Neuronal stem cell (in vitro differentiated cells): ENCODE measurements around the gene CCR1.

Source experiments
- DNase-seq: peaks from one replicate; pipeline ENCODE4 v3.0.0-alpha.2; 2013; ENCODE audit warnings: low spot score
- H2AFZ ChIP-seq: one replicate; pipeline ENCODE4 v1.6.1; 2013; ENCODE audit warnings: mild to moderate bottlenecking, low read length, inconsistent platforms
- H2AK5ac ChIP-seq: 2 replicates; pipeline ENCODE4 v1.6.1; 2013; ENCODE audit warnings: low read depth, mild to moderate bottlenecking, inconsistent platforms, low read length, moderate library complexity, mixed read lengths
- H2BK120ac ChIP-seq: 2 replicates; pipeline ENCODE4 v1.6.1; 2013; ENCODE audit warnings: low read depth, mild to moderate bottlenecking, inconsistent platforms, low read length, moderate library complexity, mixed read lengths
- H2BK12ac ChIP-seq: one replicate; pipeline ENCODE4 v1.6.1; 2013; ENCODE audit warnings: low read length, inconsistent platforms
- H2BK15ac ChIP-seq: 2 replicates; pipeline ENCODE4 v1.6.1; 2013; ENCODE audit warnings: mild to moderate bottlenecking, low read length, inconsistent platforms, mixed read lengths
- H2BK5ac ChIP-seq: one replicate; pipeline ENCODE4 v1.6.1; 2013; ENCODE audit warnings: inconsistent platforms, mild to moderate bottlenecking, low read length, moderate library complexity
- H3K14ac ChIP-seq: one replicate; pipeline ENCODE4 v1.6.1; 2013; ENCODE audit warnings: low read length, inconsistent platforms
- H3K18ac ChIP-seq: 2 replicates; pipeline ENCODE4 v1.6.1; 2013; ENCODE audit warnings: low read length, inconsistent platforms
- H3K23ac ChIP-seq: 2 replicates; pipeline ENCODE4 v1.6.1; 2013; ENCODE audit warnings: low read depth, mild to moderate bottlenecking, mixed read lengths, low read length, inconsistent platforms; ENCODE audit not compliant: poor library complexity
- H3K27ac ChIP-seq: replicated peaks from 3 replicates; pipeline ENCODE4 v1.5.1; 2013; ENCODE audit warnings: low read length, inconsistent platforms
- H3K27me3 ChIP-seq, 3 experiments: 2 replicates each; pipeline ENCODE4 v1.6.1; 2013; ENCODE audit warnings: low read length in 3 of 3, mild to moderate bottlenecking in 2 of 3, inconsistent platforms in 1 of 3, low read depth in 1 of 3, mixed read lengths in 1 of 3, moderate library complexity in 1 of 3; ENCODE audit not compliant: control insufficient read depth in 3 of 3, insufficient read depth in 3 of 3
- H3K36me3 ChIP-seq, 2 donors: replicated peaks in 1 of 2; 2 replicates each; pipeline ENCODE4 v1.6.1; 2013; ENCODE audit warnings: low read length in 2 of 2; ENCODE audit not compliant: control insufficient read depth in 2 of 2, insufficient read depth in 2 of 2
- H3K4ac ChIP-seq: 2 replicates; pipeline ENCODE4 v1.6.1; 2013; ENCODE audit warnings: inconsistent platforms, mild to moderate bottlenecking, low read length, moderate library complexity
- H3K4me1 ChIP-seq, 2 donors: 1 replicate in 1 of 2; 2 replicates in 1 of 2; pipeline ENCODE4 v1.6.1; 2013; ENCODE audit warnings: low read length in 2 of 2, low read depth in 1 of 2; ENCODE audit not compliant: control insufficient read depth in 2 of 2, insufficient read depth in 1 of 2
- H3K4me2 ChIP-seq: one replicate; pipeline ENCODE4 v1.6.1; 2013; ENCODE audit warnings: mild to moderate bottlenecking, low read length, inconsistent platforms; ENCODE audit not compliant: insufficient read depth, poor library complexity, severe bottlenecking
- H3K4me3 ChIP-seq, 2 donors: 2 replicates each; pipeline ENCODE4 v1.5.1; 2013; ENCODE audit warnings: low read length in 2 of 2, mild to moderate bottlenecking in 2 of 2, inconsistent platforms in 1 of 2, moderate library complexity in 1 of 2
- H3K79me1 ChIP-seq: one replicate; pipeline ENCODE4 v1.6.1; 2013; ENCODE audit warnings: low read depth, mild to moderate bottlenecking, inconsistent platforms, low read length, moderate library complexity
- H3K9ac ChIP-seq: one replicate; pipeline ENCODE4 v1.6.1; 2013; ENCODE audit warnings: mild to moderate bottlenecking, low read depth, low read length, inconsistent platforms; ENCODE audit not compliant: poor library complexity
- H3K9me3 ChIP-seq, 2 donors: replicated peaks in 1 of 2; 2 replicates each; pipeline versions ENCODE3 to v1.6.1; 2013; ENCODE audit warnings: low read length in 2 of 2, mild to moderate bottlenecking in 2 of 2, inconsistent platforms in 1 of 2, low read depth in 1 of 2, mixed read lengths in 1 of 2, moderate library complexity in 1 of 2; ENCODE audit not compliant: control insufficient read depth in 2 of 2, insufficient read depth in 1 of 2
- H4K8ac ChIP-seq: one replicate; pipeline ENCODE4 v1.6.1; 2013; ENCODE audit warnings: low read depth, mild to moderate bottlenecking, inconsistent platforms, low read length, moderate library complexity
- H4K91ac ChIP-seq: one replicate; pipeline ENCODE4 v1.6.1; 2013; ENCODE audit warnings: low read length, low read depth, mild to moderate bottlenecking, inconsistent platforms; ENCODE audit not compliant: poor library complexity
- WGBS, 2 donors: extraction: QIAGEN DNeasy Blood & Tissue Kit; methylation state at CpG; one replicate each; pipeline ENCODE4 v1.1.7; 2013; ENCODE audit warnings: missing lambda C conversion rate in 2 of 2, mixed read lengths in 1 of 2; ENCODE audit not compliant: insufficient read length in 2 of 2, insufficient replicate concordance in 1 of 2; ENCODE audit errors: extremely low coverage in 2 of 2; 5-methylcytosine and 5-hydroxymethylcytosine counted together

The CCR1 gene

DNA sequence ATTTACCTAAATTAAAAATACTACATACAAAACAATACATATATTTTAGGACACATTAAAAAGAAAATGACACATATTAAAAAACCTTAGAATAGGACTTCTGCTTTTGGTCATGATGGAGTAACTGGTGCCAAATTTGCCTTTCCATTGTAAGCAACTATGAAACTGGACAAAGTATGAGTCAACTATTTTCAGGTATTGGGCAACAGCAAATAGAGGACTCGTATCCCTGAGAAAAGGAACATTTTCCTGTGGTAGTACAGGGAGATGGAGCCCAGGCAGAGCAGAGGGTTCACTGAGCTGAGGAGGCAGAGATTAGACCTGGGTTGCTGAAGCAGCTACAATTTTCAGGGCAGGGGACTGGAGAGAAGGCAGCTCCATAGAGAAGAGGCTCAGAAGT, 14.7 kb downstream of the CCR1 start:
- no peak overlapping the region for H3K4me2 ChIP-seq
- H2BK12ac ChIP-seq: no peak overlapping the region
- WGBS, 2 donors: no CpG with 5 or more reads among the region's 1 CpG
- no peaks in the 10 kb centered on the region for H3K4me1 ChIP-seq
- no peak overlapping the region for H2AFZ ChIP-seq
- H3K18ac ChIP-seq: no peak overlapping the region
- H4K8ac ChIP-seq: no peak overlapping the region
- no peak overlapping the region for H3K23ac ChIP-seq
- H3K14ac ChIP-seq: no peak overlapping the region
- no peak overlapping the region for H3K4me3 ChIP-seq
- H2BK120ac ChIP-seq: no peak overlapping the region
- H2BK5ac ChIP-seq: no peak overlapping the region
- H4K91ac ChIP-seq: no peak overlapping the region
- H3K79me1 ChIP-seq: no peaks in the 10 kb centered on the region
- no peak for DNase-seq
- H3K9me3 ChIP-seq: peaks cover 0 to 11% of the 10 kb centered on the region in 2 donors
- no peak overlapping the region for H3K27ac ChIP-seq
- H3K27me3 ChIP-seq: no peaks in the 10 kb centered on the region
- no peak overlapping the region for H2BK15ac ChIP-seq
- no peaks in the 10 kb centered on the region for H3K36me3 ChIP-seq
- no peak overlapping the region for H2AK5ac ChIP-seq
- no peak overlapping the region for H3K4ac ChIP-seq
- H3K9ac ChIP-seq: no peak overlapping the region

DNA sequence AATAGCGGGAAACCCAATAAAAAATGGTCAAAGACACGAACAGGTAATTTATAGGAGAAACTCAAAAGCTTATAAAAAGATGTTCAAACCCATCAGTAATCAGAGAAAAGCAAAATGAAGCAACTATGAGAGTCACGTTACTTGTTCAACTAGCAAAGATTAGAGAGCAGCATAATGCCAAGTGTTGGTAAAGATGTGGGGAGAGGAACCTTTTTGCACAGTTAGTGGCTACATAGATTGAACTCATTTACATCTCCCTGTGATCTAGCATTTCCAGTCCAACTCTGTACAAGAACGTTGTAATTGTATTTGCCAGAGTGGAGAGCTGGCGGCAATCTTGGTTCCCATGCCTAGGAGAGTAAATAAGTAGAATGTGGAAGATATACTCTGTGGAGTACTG, 15.2 kb downstream of the CCR1 start:
- no peak overlapping the region for H3K27ac ChIP-seq
- no peak overlapping the region for H3K4me2 ChIP-seq
- H2BK12ac ChIP-seq: no peak overlapping the region
- H2BK5ac ChIP-seq: no peak overlapping the region
- no peaks in the 10 kb centered on the region for H3K27me3 ChIP-seq
- H3K23ac ChIP-seq: no peak overlapping the region
- no CpG with 5 or more reads among the region's 5 CpGs for WGBS, 2 donors
- no peak overlapping the region for H3K14ac ChIP-seq
- no peak overlapping the region for H3K18ac ChIP-seq
- no peak overlapping the region for H3K9ac ChIP-seq
- no peaks in the 10 kb centered on the region for H3K4me1 ChIP-seq
- no peak overlapping the region for H2AFZ ChIP-seq
- no peak for DNase-seq
- H3K79me1 ChIP-seq: no peaks in the 10 kb centered on the region
- no peak overlapping the region for H2AK5ac ChIP-seq
- H3K9me3 ChIP-seq: peaks cover 0 to 11% of the 10 kb centered on the region in 2 donors
- H3K4ac ChIP-seq: no peak overlapping the region
- no peak overlapping the region for H2BK120ac ChIP-seq
- H2BK15ac ChIP-seq: no peak overlapping the region
- H4K91ac ChIP-seq: no peak overlapping the region
- no peak overlapping the region for H4K8ac ChIP-seq
- H3K36me3 ChIP-seq: no peaks in the 10 kb centered on the region
- no peak overlapping the region for H3K4me3 ChIP-seq

DNA sequence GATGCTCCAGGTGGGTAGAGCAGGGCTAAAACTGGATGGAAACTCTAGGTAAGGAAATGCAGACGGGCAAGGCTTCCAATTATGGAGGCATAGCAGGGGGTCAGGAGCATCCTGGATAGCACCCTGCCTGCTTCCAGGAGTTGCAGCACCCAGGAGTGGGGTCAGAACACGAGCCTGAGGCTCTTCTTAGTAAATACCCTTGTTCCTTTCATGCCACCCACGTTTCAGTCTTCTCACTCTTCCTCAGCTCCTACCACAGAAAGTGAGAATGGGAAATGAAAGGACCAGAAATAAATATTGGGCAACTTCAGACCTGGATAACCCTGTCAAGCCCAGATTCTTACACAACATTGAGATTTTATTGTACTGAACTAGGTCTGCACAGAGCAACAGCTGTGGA, 16.4 kb downstream of the CCR1 start:
- H2AK5ac ChIP-seq: no peak overlapping the region
- no peaks in the 10 kb centered on the region for H3K36me3 ChIP-seq
- no peak overlapping the region for H3K4ac ChIP-seq
- no peak overlapping the region for H3K4me3 ChIP-seq
- H2BK15ac ChIP-seq: no peak overlapping the region
- no peaks in the 10 kb centered on the region for H3K4me1 ChIP-seq
- no peak overlapping the region for H3K14ac ChIP-seq
- peaks cover 0 to 11% of the 10 kb centered on the region in 2 donors for H3K9me3 ChIP-seq
- H3K23ac ChIP-seq: no peak overlapping the region
- H4K8ac ChIP-seq: no peak overlapping the region
- no peak overlapping the region for H3K27ac ChIP-seq
- no peaks in the 10 kb centered on the region for H3K27me3 ChIP-seq
- no peak overlapping the region for H2AFZ ChIP-seq
- no peak overlapping the region for H4K91ac ChIP-seq
- H3K4me2 ChIP-seq: no peak overlapping the region
- no CpG with 5 or more reads among the region's 3 CpGs for WGBS, 2 donors
- H3K9ac ChIP-seq: no peak overlapping the region
- H2BK120ac ChIP-seq: no peak overlapping the region
- DNase-seq: no peak
- no peak overlapping the region for H3K18ac ChIP-seq
- no peak overlapping the region for H2BK5ac ChIP-seq
- no peaks in the 10 kb centered on the region for H3K79me1 ChIP-seq
- no peak overlapping the region for H2BK12ac ChIP-seq

- H3K9me3 ChIP-seq: peaks cover 0 to 7% of the 10 kb centered on the region in 2 donors
- no peak overlapping the region for H3K27ac ChIP-seq
- peak overlapping the region; percentile 21 for H3K23ac ChIP-seq
- H3K9ac ChIP-seq: peak overlapping the region; percentile 36
- no peak overlapping the region for H2BK15ac ChIP-seq
- H2BK5ac ChIP-seq: no peak overlapping the region
- no peak for DNase-seq
- H3K18ac ChIP-seq: peak overlapping the region; percentile 42
- H3K79me1 ChIP-seq: no peaks in the 10 kb centered on the region
- H4K91ac ChIP-seq: no peak overlapping the region
- WGBS, 2 donors: no CpG with 5 or more reads among the region's 10 CpGs
- H4K8ac ChIP-seq: no peak overlapping the region
- H3K27me3 ChIP-seq: no peaks in the 10 kb centered on the region
- H2AK5ac ChIP-seq: no peak overlapping the region
- no peak overlapping the region for H2BK12ac ChIP-seq
- H3K4me1 ChIP-seq: no peaks in the 10 kb centered on the region
- no peak overlapping the region for H3K4ac ChIP-seq
- H3K4me3 ChIP-seq: no peak overlapping the region
- no peak overlapping the region for H3K14ac ChIP-seq
- peak overlapping the region; percentile 17 for H2AFZ ChIP-seq
- no peaks in the 10 kb centered on the region for H3K36me3 ChIP-seq
- H3K4me2 ChIP-seq: no peak overlapping the region
- H2BK120ac ChIP-seq: no peak overlapping the region
Measured at GRCh38 chr3:46188708-46189107, 19.4 kb downstream of the CCR1 start.
